Right lung (tissue), 5 donors: ENCODE measurements around the gene EMX1. TPM values are rescaled to one million over a fixed set of nuclear protein-coding genes. Genes with fewer than 3 reads are reported as not detected.

Experiments
- DNase-seq, 2 donors: peaks; one replicate each; pipeline ENCODE4 v3.0.0-alpha.2; 2013
- polyA plus RNA-seq, 5 donors: library from polyadenylated mRNA; unstranded; fragments of 120-200 nt; gene quantifications; one replicate each; pipeline versions ENCODE4 v1.2.1 to v1.2.3, GENCODE V29; 2013; ENCODE audit warnings: inconsistent platforms in 1 of 5, low replicate concordance in 1 of 5; ENCODE audit not compliant: insufficient read length in 5 of 5, insufficient read depth in 1 of 5

EMX1 gene
- polyA plus RNA-seq, 5 donors, result 0.06 to 0.15 (median 0.06) TPM; not detected in 2

- DNase-seq, result no peak
These were observed 25.6 kb downstream of the EMX1 start for GRCh38 chr2:72942881-72943418.

GRCh38 chr2:72943540-72944395 lies 26.4 kb downstream of the EMX1 start:
- DNase-seq, result no peak

- no peak for DNase-seq
These were observed 27.6 kb downstream of the EMX1 start for GRCh38 chr2:72944804-72945449.

DNA sequence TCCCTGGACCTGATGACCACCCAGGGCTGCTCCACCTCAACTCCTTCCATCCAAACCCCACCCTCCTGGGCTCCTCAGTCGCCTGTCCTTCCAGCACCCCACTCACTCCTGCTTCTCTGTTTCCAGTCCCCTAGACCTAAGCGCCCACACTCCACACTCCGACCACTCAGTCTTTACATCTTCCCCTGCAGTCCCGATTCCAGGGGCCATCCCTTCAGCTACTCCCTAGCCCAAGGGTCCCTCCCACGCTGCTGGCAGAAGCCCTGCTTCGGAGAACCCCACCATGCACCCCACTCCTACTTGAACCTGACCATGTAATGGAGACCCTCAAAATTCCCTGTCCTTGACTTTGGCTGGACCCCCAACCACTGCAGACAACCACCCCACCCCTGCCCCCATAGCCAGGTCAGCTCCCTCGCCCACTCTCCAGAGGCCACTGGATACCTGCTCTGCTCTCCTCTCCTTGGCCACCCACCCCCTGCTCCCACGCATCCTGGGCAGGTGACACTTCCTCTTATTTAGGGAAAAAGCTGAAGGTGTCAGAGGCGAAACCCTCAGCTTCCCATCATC lies 28.2 kb downstream of the EMX1 start:
- no peak for DNase-seq

DNA sequence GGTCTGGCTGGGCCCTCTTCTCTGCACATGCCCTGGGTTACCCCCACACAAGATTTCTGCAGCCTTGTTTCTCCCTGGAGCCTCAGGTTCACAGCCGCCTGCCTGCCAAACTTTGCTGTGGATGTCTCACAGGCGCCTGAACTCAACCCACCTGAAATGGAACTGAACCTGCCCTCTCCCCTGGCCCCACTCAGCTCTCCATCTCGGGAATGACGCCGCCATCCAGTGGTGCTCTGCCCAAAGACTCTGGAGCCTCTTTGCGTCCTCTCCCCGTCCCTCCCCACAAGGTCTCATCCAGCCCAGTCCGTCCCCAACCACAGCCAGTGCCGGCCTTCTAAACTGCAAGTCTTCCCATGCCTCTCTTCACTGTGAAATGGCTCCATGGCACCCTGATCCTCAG lies 29.1 kb downstream of the EMX1 start:
- no peak for DNase-seq

DNA sequence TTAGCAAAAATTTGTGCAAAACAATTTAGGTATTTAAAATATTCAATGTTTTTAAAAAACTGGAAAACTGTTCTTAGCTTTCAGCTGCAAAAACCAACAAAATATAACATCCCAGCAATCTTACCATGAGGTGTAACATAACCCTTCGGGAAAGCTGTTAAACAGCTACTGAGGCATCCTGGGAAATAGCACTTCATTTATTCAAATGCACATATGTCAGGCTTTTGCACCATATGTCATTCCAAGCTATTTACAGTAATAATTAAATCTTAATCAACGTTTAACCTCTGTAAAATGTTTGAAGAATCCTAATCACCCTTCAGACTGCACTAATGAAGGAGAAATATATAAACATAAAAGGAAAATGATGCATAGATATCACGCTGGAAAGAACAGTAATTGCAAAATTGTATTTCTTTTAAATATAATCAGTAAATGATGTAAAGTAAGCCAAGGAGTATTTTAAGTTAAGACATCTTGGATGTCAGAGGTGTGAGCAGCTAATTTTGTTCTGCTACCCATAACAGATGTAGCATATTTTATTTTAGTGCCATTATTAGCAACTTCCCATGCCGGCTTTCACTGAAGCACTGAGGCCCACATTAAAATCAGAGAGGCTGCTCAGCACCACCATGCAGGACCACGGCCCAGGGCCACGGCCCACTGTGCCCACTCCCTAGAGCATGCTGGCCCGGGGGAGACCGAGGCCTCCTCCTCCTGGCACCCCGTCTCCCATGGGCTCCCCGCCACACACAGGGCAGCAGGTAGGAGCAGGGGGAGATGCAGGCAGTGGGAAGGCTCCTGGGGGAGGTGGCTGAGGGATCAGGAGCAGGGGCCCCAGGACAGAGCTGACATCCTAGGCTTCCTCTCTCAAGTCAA lies 30.9 kb downstream of the EMX1 start:
- DNase-seq, result no peak

GRCh38 chr2:72949045-72949444 lies 31.7 kb downstream of the EMX1 start:
- DNase-seq, result no peak

DNA sequence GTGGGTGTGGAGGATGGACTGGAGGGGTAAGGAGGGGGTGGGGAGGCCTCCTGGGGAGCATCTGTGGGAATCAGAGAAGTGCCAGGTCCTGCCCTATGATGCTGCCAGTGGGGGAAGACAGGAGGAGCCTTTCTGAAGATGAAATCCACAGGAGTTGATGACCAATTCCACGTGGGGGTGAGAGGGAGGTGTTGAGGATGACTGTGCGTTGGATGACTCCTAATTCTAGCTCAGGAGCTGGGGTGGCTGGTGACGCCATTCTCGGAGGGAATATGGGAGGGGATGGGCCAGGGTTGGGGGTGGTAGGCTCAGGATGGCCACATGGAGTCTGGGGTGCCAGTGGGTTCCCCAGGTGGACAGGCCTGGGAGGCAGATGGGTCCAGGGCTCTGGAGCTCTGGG lies 32.3 kb downstream of the EMX1 start:
- no peak for DNase-seq

DNA sequence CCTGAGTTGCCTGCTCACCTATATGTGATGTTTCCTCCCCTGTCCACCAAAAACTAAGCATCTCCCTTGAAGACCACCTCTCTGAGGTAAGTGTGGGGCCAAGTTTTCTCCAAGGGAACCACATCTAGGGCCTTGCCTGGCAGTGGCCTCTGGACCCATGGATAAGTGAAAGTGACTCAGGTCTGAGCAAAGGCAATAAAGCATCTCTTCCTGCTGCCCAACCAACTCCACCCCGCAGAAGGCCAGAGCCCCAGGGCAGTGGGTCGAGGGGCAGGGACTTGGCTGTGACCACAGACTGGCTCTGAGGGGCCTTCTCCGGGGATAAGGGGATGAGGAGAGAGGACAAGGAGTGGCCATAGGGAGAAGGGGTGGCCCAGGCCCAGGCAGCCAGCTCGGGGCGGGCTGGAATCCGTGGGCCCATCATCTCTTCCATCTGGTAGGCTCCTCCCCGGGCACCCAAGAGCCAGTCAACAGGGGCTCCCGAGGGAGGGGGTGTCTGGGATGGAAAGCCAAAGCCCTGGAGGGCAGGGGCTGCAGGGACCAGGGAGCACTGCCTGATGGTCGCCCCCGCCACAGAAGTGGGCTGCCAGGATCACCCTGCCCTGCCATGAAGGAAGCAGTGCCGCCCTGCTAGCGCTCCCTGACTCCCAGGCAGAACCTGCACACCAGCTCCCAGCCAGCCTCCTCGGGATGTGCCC lies 33.4 kb downstream of the EMX1 start:
- no peak for DNase-seq

GRCh38 chr2:72951303-72952095 lies 34.2 kb downstream of the EMX1 start:
- no peak for DNase-seq

DNA sequence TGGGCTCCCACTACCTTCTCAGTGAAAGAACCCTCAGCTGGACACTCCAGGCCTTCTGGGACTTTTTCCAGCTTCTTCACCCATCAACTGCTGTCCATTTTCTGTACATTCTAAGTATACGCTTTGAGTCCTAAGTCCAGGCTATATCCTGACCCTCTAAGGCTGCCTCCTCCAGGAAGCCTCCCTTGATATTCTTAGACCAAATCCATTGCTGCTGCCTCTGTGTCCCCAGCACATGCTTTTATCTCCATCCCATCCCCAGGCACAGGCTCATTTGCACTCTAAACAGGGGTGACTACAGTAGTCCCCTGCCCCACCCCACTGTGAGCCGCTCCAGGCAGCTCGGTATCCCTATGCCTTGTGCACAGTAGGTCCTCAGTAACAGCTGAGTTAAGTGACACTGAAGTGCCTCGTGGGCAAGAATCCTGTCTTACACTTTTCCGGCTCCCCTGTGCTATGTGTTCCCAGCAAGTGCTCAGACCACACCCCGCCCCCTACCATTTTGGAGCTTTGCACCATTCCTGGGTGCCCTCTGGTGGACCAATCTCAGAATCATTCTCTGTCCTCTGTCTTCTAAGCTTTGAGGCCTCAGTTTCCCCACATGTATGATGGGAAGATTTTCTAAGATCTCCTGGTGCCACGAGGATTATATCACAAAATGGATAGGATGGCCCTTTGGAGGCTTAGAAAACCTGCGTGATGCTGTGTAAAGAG lies 34.9 kb downstream of the EMX1 start:
- DNase-seq, result no peak

DNA sequence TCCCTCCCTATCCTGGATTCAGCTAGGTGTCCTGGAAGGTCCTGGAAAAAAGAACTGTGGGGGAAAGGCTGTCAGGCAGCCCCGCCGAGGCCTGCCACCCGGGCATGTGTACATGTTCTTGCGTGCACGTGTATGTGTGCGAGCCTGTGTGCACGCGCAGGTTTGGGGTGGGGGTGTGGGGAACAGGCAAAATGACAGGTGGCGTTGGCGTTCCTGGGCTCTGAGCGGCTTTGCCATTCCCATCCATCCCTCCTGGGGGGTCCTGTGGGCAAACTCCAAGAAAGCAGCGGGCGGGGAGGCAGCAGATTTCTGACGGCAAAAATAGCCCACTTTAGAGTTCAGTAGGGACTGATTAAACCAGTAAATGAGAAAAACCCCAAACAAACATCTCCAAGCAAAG lies 35.6 kb downstream of the EMX1 start:
- DNase-seq, result no peak

DNA sequence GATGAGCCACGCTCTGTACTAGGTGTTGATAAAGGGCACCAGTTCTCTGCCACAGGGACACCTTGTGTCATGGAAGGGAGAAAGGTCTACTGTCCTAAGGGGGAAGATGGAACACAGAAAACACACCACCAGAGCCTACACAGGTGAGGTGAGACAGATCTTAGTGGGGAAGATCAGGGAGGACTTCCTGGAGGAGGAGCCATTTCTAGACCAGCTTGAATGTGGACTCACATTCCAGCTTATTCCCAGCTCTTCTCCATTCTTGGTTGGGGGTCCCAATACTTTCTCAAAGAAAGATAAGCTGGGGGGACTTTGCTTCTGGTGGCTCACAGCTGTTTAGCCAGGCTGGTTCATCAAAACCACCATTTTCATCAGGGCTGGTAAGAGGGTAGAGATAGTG lies 36.2 kb downstream of the EMX1 start:
- no peak for DNase-seq

- no peak for DNase-seq
These were observed 36.7 kb downstream of the EMX1 start for GRCh38 chr2:72953976-72954375.

DNA sequence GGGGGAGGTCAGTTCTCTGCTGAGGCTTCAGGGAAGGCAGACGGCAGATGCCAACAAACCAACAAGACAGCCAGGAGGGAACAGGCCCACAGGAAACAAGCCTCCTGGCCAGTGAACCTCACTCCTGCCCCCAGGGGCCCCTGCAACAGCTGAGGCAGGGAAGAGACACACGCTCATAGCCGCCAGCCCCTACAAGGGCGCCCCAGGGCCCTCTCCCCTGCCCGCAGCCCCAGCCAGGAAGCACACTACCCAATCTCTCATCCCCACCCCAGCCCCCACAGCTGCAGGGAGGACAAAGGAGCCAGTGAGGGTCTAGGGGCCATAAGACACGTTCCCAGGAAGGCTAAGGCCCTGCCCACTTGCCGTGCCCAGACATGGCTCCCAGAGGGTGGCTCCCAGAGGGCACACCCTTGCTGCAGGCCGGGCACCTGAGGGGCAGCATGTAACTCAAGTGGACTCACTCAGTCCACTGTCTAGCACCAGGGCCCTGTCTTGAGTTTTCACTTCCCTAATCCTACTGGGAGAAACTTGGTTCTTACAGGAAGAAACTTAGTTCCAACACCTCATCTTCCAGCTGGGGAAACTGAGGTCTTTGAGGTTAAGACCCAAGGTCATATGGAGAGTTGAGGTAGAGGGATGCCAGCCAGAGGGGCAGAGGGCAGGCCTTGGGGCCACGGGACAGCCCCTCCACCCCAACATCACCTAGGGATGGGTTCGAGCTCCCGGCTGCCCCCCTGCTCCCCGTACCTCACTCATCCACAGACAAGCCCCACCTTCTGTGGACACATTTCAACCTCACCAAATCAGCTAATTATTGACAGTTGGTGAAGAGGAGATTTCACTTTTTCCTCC lies 37.3 kb downstream of the EMX1 start:
- no peak for DNase-seq

DNA sequence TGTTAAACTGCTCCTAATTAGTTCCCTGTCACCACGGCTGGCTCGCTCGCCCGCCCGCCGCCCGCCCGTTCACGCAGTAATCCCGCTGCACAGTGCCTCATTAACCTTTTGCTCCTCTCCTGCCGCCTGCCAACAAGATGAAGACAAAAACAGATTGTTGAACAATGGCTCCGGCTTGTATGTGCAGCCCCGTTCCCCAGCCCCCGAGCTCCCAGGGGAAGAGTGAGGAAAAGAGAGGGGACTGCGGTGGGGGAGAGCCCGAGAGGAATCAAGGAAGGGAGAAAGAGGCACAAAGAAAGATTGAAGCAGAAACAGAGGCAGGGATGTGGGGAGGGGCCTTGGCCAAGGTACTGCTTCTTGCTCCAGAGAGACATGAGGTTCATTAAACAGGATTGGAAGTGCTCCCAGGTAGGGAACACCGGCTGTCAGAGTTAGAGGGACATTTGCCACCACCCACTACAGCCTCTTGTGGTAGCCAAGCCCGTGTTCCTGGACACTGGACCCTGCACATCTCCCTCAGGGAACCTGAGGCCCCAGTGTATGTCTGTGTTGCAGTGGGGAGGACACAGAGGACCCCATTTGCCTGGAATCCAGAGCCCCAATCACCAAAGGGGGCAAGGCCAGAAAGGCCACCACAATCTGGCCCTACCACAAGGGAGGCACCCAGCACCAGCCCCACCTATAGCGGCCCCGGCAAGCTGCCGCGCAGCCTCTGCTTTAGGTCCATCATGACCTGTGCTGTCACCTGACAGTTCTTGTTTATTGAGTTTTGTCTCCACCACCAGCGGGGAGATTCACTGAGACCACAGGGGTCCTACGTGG lies 38.1 kb downstream of the EMX1 start:
- DNase-seq, result no peak

DNA sequence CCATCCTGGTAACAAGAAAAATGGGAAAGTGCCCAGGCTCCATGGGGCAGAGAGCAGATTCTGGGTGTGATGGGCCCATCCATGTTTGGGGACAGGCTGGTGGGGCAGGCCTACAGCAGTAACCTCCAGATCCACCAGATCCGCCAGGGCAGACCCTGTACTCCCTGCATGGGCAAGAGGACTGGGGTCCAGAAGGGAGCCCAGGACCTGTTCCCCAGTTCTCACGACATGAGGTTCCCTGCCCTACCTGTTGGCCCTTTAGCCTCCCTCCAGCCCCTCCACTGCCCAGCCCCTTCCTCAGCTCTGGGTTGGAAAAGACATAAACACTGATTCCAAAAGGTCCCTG lies 38.7 kb downstream of the EMX1 start:
- no peak for DNase-seq

DNA sequence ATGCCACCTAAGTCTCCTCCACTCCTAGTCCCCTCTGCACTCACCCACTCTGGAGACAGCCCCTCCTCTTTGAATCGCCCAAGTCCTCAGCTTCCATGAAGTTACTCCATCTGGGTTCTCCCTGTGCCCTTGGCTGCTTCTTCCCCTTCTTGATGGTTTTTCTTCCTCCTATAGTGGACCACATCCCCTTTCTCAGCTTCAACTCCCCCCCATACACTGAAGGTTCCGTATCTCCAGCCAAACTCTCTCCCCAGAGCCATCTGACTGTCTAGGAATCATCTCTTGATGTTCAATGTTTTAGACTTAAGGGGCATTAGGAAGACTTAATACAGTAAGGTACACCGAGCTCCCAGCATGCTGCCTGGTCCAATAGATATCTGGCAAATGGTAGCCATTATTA lies 39.6 kb downstream of the EMX1 start:
- DNase-seq, result no peak
